Measurements from ENCODE around the gene ATP11A.
"Not testable (repeated sequence)": the region's sequence is repeated elsewhere in the genome, so short reads cannot be mapped to it uniquely, and the experiment has no call there.

- TF ChIP-seq EP300, CTCF (IDR thresholded peaks at IDR 0.05): not testable (repeated sequence)
These were observed 173.5 kb downstream of the ATP11A start for GRCh38 chr13:112863356-112863755.
